ENCODE results near the gene CDK4. TPM values are rescaled to one million over a fixed set of nuclear protein-coding genes. Genes with fewer than 3 reads are reported as not detected.
"Not testable (repeated sequence)": the region's sequence is repeated elsewhere in the genome, so short reads cannot be mapped to it uniquely, and the experiment has no call there.

CDK4 gene
- polyA plus RNA-seq, 1 donor (not counting 4 experiments of a cell fraction or from before 2014, with no cell fraction given): 146 TPM

DNA sequence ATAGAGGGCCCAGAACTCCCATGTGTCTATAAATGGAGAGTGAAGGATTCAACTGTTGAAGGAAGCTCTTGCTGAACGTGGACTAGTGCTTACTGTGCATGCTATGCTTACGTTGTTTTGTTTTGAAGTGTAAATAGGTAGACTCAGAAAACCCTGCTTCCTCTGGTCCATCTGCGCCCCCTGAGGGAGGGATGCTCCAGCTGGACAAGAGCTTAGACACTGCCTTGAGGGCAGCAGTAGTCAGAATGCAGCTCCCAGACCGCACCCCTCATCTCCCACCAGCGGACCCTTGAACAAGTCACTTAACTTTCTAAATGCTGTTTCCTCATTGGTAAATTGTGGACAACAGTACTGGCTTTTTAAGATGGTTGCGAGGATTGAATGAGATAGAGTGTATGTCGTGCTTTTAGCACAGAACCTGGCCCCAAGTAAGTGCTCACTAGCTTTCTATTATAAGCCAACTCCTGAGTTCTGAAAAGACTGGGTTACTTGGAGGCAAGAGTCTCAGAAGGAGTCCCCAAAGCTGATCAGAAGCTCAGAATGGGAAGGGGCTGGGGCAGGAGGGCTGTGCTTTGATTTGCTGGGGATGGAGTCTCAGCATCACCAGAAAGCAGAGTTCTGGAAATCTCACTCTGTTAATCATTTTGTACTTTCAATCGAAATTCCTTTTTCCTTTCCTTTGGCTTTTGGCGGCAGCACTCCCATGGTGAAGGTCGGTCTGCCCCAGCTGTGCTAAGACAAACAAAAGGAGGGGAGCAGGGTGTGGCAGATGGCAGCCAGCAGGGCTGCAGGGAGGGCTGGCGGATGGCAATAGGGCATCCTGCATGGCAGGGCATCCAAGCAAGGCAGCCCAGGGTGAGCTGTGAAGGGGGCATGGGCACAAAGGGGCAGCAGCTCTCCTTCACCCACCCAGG lies 29.1 kb downstream of the CDK4 start:
- Histone ChIP-seq H3K4me3 (ENCODE audit: control insufficient read depth in 2 of 3, extremely low read depth in 1 of 3, insufficient read depth in 2 of 3, low read depth in 1 of 3, low read length in 3 of 3) (no peak overlapping the region), H3K79me2 (ENCODE audit: control insufficient read depth, insufficient read depth, low read length) (no peaks in the 10 kb centered on the region), H3K9me1 (ENCODE audit: control insufficient read depth, extremely low read depth, insufficient read depth, low read length) (no peaks in the 10 kb centered on the region), H3K4me2 (ENCODE audit: control insufficient read depth, extremely low read depth, insufficient read depth, low read depth, low read length) (no peak overlapping the region), H3K27ac (ENCODE audit: control insufficient read depth, insufficient read depth, low read length) (no peak overlapping the region), H3K4me1 (ENCODE audit: control insufficient read depth, extremely low read depth, insufficient read depth, low read length) (peaks cover 4% of the 10 kb centered on the region), H3K36me3 (ENCODE audit: control insufficient read depth in 2 of 2, extremely low read depth in 1 of 2, insufficient read depth in 2 of 2, low read length in 2 of 2) (peaks cover 5 to 14% of the 10 kb centered on the region in 2 experiments), H3K27me3 (ENCODE audit: control insufficient read depth, extremely low read depth, insufficient read depth, low read length) (no peaks in the 10 kb centered on the region), H3K9me3 (ENCODE audit: control insufficient read depth, low read depth, low read length) (no peaks in the 10 kb centered on the region), H2AFZ (ENCODE audit: control insufficient read depth, low read length) (no peak overlapping the region), H4K20me1 (ENCODE audit: control insufficient read depth, extremely low read depth, insufficient read depth, low read length) (no peaks in the 10 kb centered on the region), H3K9ac (ENCODE audit: control insufficient read depth, extremely low read depth, insufficient read depth, low read length) (no peak overlapping the region)
- no peak for DNase-seq (ENCODE audit: low read depth, low spot score)
- dilution Hi-C loops (cut with MboI; ENCODE audit: extremely low pct_ligation_motif_present, low sequenced_read_pairs): no loop called here
- TF ChIP-seq, protein P1, sequence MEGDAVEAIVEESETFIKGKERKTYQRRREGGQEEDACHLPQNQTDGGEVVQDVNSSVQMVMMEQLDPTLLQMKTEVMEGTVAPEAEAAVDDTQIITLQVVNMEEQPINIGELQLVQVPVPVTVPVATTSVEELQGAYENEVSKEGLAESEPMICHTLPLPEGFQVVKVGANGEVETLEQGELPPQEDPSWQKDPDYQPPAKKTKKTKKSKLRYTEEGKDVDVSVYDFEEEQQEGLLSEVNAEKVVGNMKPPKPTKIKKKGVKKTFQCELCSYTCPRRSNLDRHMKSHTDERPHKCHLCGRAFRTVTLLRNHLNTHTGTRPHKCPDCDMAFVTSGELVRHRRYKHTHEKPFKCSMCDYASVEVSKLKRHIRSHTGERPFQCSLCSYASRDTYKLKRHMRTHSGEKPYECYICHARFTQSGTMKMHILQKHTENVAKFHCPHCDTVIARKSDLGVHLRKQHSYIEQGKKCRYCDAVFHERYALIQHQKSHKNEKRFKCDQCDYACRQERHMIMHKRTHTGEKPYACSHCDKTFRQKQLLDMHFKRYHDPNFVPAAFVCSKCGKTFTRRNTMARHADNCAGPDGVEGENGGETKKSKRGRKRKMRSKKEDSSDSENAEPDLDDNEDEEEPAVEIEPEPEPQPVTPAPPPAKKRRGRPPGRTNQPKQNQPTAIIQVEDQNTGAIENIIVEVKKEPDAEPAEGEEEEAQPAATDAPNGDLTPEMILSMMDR (optimal IDR thresholded peaks at IDR 0.05 in 1 of 3, IDR thresholded peaks at IDR 0.05 in 1 of 3, conservative IDR thresholded peaks at IDR 0.05 in 1 of 3; ENCODE audit: extremely low read depth in 1 of 3, insufficient read depth in 2 of 3, low read length in 3 of 3): no peak
- no peak for TF ChIP-seq EZH2 (IDR thresholded peaks at IDR 0.05; ENCODE audit: low read length)
- no peak for FAIRE-seq

DNA sequence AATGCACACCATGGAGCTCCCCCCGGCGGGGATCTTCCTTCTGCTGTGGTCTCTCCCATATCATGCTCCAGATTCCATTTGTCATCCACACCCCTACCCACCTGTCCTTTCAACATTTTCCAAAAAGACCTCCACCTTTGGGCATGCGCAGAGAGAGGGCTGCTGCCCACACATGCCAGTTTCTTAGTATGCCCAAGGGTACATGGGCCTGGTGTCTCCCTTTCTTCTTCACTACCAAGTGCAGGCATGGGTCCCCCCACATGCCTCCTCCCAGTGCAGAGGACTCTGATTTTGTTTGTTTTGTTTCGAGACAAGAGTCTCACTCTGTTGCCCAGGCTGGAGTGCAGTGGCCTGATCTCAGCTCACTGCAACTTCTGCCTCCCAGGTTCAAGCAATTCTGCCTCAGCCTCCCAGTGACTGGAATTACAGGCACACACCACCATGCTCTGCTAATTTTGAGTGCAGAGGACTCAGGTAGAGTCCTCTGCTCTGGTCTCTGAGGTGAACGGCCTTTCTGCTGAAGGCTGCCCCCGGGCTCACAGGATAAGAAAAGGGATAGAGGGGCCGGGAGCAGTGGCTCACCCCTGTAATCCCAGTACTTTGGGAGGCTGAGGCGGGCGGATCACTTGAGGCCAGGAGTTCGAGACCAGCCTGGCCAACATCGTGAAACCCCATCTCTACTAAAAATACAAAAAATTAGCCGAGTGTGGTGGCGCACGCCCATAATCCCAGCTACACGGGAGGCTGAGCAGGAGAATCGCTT lies 30.1 kb downstream of the CDK4 start:
- H3K27ac ChIP-seq (ENCODE audit: control insufficient read depth, insufficient read depth, low read length); H3K4me1 ChIP-seq (ENCODE audit: control insufficient read depth, extremely low read depth, insufficient read depth, low read length); H3K9me1 ChIP-seq (ENCODE audit: control insufficient read depth, extremely low read depth, insufficient read depth, low read length); H3K9me3 ChIP-seq (ENCODE audit: control insufficient read depth, low read depth, low read length); H3K4me2 ChIP-seq (ENCODE audit: control insufficient read depth, extremely low read depth, insufficient read depth, low read depth, low read length); H4K20me1 ChIP-seq (ENCODE audit: control insufficient read depth, extremely low read depth, insufficient read depth, low read length); H3K9ac ChIP-seq (ENCODE audit: control insufficient read depth, extremely low read depth, insufficient read depth, low read length); H3K27me3 ChIP-seq (ENCODE audit: control insufficient read depth, extremely low read depth, insufficient read depth, low read length); H3K79me2 ChIP-seq (ENCODE audit: control insufficient read depth, insufficient read depth, low read length); FAIRE-seq; H3K4me3 ChIP-seq (ENCODE audit: control insufficient read depth in 2 of 3, extremely low read depth in 1 of 3, insufficient read depth in 2 of 3, low read depth in 1 of 3, low read length in 3 of 3); DNase-seq (ENCODE audit: low read depth, low spot score); dilution Hi-C loops (cut with MboI; ENCODE audit: extremely low pct_ligation_motif_present, low sequenced_read_pairs); H2AFZ ChIP-seq (ENCODE audit: control insufficient read depth, low read length): not testable (repeated sequence)
- peaks cover 5 to 14% of the 10 kb centered on the region in 2 experiments for H3K36me3 ChIP-seq (ENCODE audit: control insufficient read depth in 2 of 2, extremely low read depth in 1 of 2, insufficient read depth in 2 of 2, low read length in 2 of 2)
